Nephron progenitor cell (in vitro differentiated cells): ENCODE results near the gene SCAF11.

Source experiments
- DNase-seq: peaks from one replicate; pipeline ENCODE4 v3.0.0; 2021
- H3K27ac Mint-ChIP-seq: 2 replicates; pipeline ENCODE4 v1.8.0; 2021; ENCODE audit warnings: mild to moderate bottlenecking, moderate library complexity, mixed read lengths
- H3K27me3 Mint-ChIP-seq: 2 replicates; pipeline ENCODE4 v1.8.0; 2021; ENCODE audit warnings: mild to moderate bottlenecking, low read depth, mixed read lengths; ENCODE audit not compliant: poor library complexity
- H3K36me3 Mint-ChIP-seq: 2 replicates; pipeline ENCODE4 v1.8.0; 2021; ENCODE audit warnings: low read depth, mixed read lengths
- H3K4me1 Mint-ChIP-seq: 2 replicates; pipeline ENCODE4 v1.8.0; 2021; ENCODE audit warnings: mixed read lengths
- H3K4me3 Mint-ChIP-seq: 2 replicates; pipeline ENCODE4 v1.8.0; 2021; ENCODE audit warnings: mild to moderate bottlenecking, moderate library complexity, mixed read lengths
- H3K9me3 Mint-ChIP-seq: 2 replicates; pipeline ENCODE4 v1.8.0; 2021; ENCODE audit warnings: mild to moderate bottlenecking, moderate library complexity, mixed read lengths
- TF ChIP-seq, protein P1 (sequence below): fragments of 200-600 bp; sonication (generic); IDR thresholded peaks from 2 replicates; pipeline ENCODE4 v1.5.0; 2021; ENCODE audit warnings: antibody characterized with exemption

Gene SCAF11

GRCh38 chr12:45915405-45915804 lies 75.0 kb downstream of the SCAF11 start:
- H3K9me3 Mint-ChIP-seq, result no peaks in the 10 kb centered on the region
- peaks cover 8% of the 10 kb centered on the region for H3K27me3 Mint-ChIP-seq
- peak overlapping the region; percentile 24 for H3K27ac Mint-ChIP-seq
- H3K4me3 Mint-ChIP-seq, result no peak overlapping the region
- H3K36me3 Mint-ChIP-seq, result peaks cover 22% of the 10 kb centered on the region
- no peaks in the 10 kb centered on the region for H3K4me1 Mint-ChIP-seq
- no peak for DNase-seq
- TF ChIP-seq, protein P1, sequence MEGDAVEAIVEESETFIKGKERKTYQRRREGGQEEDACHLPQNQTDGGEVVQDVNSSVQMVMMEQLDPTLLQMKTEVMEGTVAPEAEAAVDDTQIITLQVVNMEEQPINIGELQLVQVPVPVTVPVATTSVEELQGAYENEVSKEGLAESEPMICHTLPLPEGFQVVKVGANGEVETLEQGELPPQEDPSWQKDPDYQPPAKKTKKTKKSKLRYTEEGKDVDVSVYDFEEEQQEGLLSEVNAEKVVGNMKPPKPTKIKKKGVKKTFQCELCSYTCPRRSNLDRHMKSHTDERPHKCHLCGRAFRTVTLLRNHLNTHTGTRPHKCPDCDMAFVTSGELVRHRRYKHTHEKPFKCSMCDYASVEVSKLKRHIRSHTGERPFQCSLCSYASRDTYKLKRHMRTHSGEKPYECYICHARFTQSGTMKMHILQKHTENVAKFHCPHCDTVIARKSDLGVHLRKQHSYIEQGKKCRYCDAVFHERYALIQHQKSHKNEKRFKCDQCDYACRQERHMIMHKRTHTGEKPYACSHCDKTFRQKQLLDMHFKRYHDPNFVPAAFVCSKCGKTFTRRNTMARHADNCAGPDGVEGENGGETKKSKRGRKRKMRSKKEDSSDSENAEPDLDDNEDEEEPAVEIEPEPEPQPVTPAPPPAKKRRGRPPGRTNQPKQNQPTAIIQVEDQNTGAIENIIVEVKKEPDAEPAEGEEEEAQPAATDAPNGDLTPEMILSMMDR, result no peak

DNA sequence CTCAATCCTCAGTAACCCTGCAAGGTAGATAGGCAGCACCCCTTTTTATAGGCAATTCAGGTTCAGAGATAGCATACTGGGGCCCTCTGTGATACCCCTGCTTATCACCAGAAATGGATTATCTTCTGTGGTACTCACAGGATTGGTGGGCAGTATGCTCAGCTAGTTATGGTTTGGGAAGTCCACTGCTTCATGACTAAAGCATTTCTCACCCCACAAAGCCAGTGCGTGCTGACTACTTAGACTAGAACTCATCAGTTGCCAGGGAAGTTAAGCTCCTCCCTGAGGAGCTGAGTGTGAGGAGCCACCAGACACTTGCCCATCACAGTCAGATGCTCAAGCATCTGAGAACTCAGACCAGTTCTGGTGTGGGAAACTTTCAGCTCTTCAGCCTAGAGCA lies 76.3 kb downstream of the SCAF11 start:
- Mint-ChIP-seq H3K9me3 (no peaks in the 10 kb centered on the region), H3K27ac (no peak overlapping the region), H3K36me3 (peaks cover 19% of the 10 kb centered on the region), H3K27me3 (peaks cover 8% of the 10 kb centered on the region), H3K4me1 (peaks cover 5% of the 10 kb centered on the region), H3K4me3 (no peak overlapping the region)
- no peak for DNase-seq
- TF ChIP-seq, protein P1, result no peak

DNA sequence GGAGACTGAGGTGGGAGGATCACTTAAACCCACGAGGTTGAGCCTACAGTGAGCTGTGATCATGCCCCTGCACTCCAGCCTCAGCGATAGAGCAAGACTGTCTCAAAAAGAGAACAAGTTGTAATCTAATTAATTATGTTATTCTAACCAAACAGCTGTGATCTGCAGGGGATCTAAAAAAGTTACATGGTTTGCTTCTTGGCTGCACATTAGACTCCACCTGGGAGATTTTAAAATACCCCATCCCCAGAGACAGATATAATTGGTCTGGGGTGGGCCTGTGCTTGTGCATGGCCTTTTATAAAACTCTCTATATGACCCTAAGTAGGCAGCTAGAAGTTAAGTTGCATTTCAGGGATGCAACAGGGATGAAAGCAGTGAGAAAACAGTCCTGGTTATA lies 76.7 kb downstream of the SCAF11 start:
- Mint-ChIP-seq H3K27ac (no peak overlapping the region), H3K4me3 (no peak overlapping the region), H3K36me3 (peaks cover 19% of the 10 kb centered on the region), H3K27me3 (peaks cover 8% of the 10 kb centered on the region), H3K4me1 (peaks cover 10% of the 10 kb centered on the region), H3K9me3 (no peaks in the 10 kb centered on the region)
- DNase-seq, result no peak
- TF ChIP-seq, protein P1, result no peak

DNA sequence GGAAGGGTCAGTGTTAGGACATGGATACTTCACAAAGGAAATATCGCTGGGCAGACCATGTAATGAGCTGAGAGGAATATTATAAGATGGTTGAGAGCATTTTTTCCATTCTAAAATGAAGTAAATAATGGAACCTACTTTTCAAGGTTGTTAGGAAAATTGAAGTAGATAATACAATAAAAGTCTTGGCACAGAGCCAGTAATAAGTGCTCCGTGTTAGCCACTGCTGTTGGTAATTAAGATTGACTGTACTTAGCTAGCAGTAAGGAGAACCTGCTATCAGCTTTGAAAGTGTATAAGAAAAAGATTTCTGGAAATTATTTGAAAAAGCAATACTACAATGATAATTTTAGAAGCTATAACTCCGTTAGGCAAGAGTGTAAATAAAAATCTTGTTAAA lies 77.6 kb downstream of the SCAF11 start:
- H3K27ac Mint-ChIP-seq, result no peak overlapping the region

GRCh38 chr12:45909041-45909713 lies 81.2 kb downstream of the SCAF11 start:
- no peak for DNase-seq
- TF ChIP-seq, protein P1, result no peak
- H3K4me1 Mint-ChIP-seq, result peaks cover 11% of the 10 kb centered on the region
- peak overlapping the region; percentile 44 for H3K27ac Mint-ChIP-seq
- H3K36me3 Mint-ChIP-seq, result peaks cover 31% of the 10 kb centered on the region
- H3K27me3 Mint-ChIP-seq, result peaks cover 3% of the 10 kb centered on the region
- no peak overlapping the region for H3K4me3 Mint-ChIP-seq
- no peaks in the 10 kb centered on the region for H3K9me3 Mint-ChIP-seq

More for the DNA sequence above, 77.6 kb downstream of the SCAF11 start:
- TF ChIP-seq, protein P1, result no peak
- no peaks in the 10 kb centered on the region for H3K9me3 Mint-ChIP-seq
- no peak overlapping the region for H3K4me3 Mint-ChIP-seq
- peaks cover 8% of the 10 kb centered on the region for H3K27me3 Mint-ChIP-seq
- peaks cover 13% of the 10 kb centered on the region for H3K36me3 Mint-ChIP-seq
- peaks cover 11% of the 10 kb centered on the region for H3K4me1 Mint-ChIP-seq
- DNase-seq, result no peak

GRCh38 chr12:45907955-45908354 lies 82.4 kb downstream of the SCAF11 start:
- no peak overlapping the region for H3K4me3 Mint-ChIP-seq
- H3K27me3 Mint-ChIP-seq, result peaks cover 3% of the 10 kb centered on the region
- DNase-seq, result no peak
- no peaks in the 10 kb centered on the region for H3K9me3 Mint-ChIP-seq
- TF ChIP-seq, protein P1, result no peak
- H3K27ac Mint-ChIP-seq, result no peak overlapping the region
- H3K36me3 Mint-ChIP-seq, result peaks cover 44% of the 10 kb centered on the region
- peaks cover 11% of the 10 kb centered on the region for H3K4me1 Mint-ChIP-seq
